GM18498 (cell line): ENCODE measurements around the gene ZNF778.
A peak's percentile ranks its signal among the peaks of the same experiment; 100 is the strongest.
"Not testable (repeated sequence)": the region's sequence is repeated elsewhere in the genome, so short reads cannot be mapped to it uniquely, and the experiment has no call there.

Source experiments
- ATAC-seq: cut with Tn5 transposase; IDR thresholded peaks from one replicate; pipeline ENCODE4 v1.9.1; 2021; ENCODE audit warnings: mild to moderate bottlenecking, moderate library complexity; ENCODE audit not compliant: unreplicated experiment

Gene ZNF778

GRCh38 chr16:89210904-89211515 is 6.5 kb upstream of the ZNF778 start:
- ATAC-seq: no peak

GRCh38 chr16:89216315-89217137 is 977 bp upstream of the ZNF778 start:
- ATAC-seq: peak; percentile 43

GRCh38 chr16:89217138-89217387 is 440 bp upstream of the ZNF778 start:
- ATAC-seq: no peak

- no peak for ATAC-seq
Measured at GRCh38 chr16:89219365-89219764, 1.9 kb downstream of the ZNF778 start.

- no peak for ATAC-seq
Measured at GRCh38 chr16:89221604-89222003, 4.1 kb downstream of the ZNF778 start.

GRCh38 chr16:89222931-89223330 is 5.4 kb downstream of the ZNF778 start:
- no peak for ATAC-seq

GRCh38 chr16:89224665-89225064 is 7.2 kb downstream of the ZNF778 start:
- ATAC-seq: no peak

GRCh38 chr16:89230255-89230654 is 12.8 kb downstream of the ZNF778 start:
- no peak for ATAC-seq

GRCh38 chr16:89232107-89232506 is 14.6 kb downstream of the ZNF778 start:
- no peak for ATAC-seq

- no peak for ATAC-seq
Measured at GRCh38 chr16:89233678-89234490, 16.4 kb downstream of the ZNF778 start.

GRCh38 chr16:89237733-89238132 is 20.2 kb downstream of the ZNF778 start:
- no peak for ATAC-seq

- ATAC-seq: peak; percentile 68
Measured at GRCh38 chr16:89241187-89242007, 23.9 kb downstream of the ZNF778 start.

- no peak for ATAC-seq
Measured at GRCh38 chr16:89242795-89243200, 25.3 kb downstream of the ZNF778 start.

GRCh38 chr16:89243664-89244063 is 26.2 kb downstream of the ZNF778 start:
- no peak for ATAC-seq

- not testable (repeated sequence) for ATAC-seq
Measured at GRCh38 chr16:89244264-89244663, 26.8 kb downstream of the ZNF778 start.

GRCh38 chr16:89244754-89245153 is 27.3 kb downstream of the ZNF778 start:
- no peak for ATAC-seq

GRCh38 chr16:89246383-89246902 is 28.9 kb downstream of the ZNF778 start:
- ATAC-seq: no peak

- ATAC-seq: peak; percentile 72
Measured at GRCh38 chr16:89246903-89247733, 29.6 kb downstream of the ZNF778 start.

- ATAC-seq: not testable (repeated sequence)
Measured at GRCh38 chr16:89247734-89248075, 30.2 kb downstream of the ZNF778 start.
